ENCODE measurements around the gene MAPKBP1. TPM values are rescaled to one million over a fixed set of nuclear protein-coding genes. Genes with fewer than 3 reads are reported as not detected.
"Not testable (repeated sequence)": the region's sequence is repeated elsewhere in the genome, so short reads cannot be mapped to it uniquely, and the experiment has no call there.

MAPKBP1 gene, protein sequence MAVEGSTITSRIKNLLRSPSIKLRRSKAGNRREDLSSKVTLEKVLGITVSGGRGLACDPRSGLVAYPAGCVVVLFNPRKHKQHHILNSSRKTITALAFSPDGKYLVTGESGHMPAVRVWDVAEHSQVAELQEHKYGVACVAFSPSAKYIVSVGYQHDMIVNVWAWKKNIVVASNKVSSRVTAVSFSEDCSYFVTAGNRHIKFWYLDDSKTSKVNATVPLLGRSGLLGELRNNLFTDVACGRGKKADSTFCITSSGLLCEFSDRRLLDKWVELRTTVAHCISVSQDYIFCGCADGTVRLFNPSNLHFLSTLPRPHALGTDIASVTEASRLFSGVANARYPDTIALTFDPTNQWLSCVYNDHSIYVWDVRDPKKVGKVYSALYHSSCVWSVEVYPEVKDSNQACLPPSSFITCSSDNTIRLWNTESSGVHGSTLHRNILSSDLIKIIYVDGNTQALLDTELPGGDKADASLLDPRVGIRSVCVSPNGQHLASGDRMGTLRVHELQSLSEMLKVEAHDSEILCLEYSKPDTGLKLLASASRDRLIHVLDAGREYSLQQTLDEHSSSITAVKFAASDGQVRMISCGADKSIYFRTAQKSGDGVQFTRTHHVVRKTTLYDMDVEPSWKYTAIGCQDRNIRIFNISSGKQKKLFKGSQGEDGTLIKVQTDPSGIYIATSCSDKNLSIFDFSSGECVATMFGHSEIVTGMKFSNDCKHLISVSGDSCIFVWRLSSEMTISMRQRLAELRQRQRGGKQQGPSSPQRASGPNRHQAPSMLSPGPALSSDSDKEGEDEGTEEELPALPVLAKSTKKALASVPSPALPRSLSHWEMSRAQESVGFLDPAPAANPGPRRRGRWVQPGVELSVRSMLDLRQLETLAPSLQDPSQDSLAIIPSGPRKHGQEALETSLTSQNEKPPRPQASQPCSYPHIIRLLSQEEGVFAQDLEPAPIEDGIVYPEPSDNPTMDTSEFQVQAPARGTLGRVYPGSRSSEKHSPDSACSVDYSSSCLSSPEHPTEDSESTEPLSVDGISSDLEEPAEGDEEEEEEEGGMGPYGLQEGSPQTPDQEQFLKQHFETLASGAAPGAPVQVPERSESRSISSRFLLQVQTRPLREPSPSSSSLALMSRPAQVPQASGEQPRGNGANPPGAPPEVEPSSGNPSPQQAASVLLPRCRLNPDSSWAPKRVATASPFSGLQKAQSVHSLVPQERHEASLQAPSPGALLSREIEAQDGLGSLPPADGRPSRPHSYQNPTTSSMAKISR (N-terminal part only)
- total RNA-seq = 10 to 100 TPM; 12.0 to 20.5 (median 14.8) TPM
- polyA plus RNA-seq = 10 to 100 TPM in 1 of 2 donors, 1 to 10 TPM in 1; 6.3 to 17.0 TPM
- long read RNA-seq, donor 1, partial matches to known transcripts = 2 of 14 reads
- long read RNA-seq, donor 1, other reads (novel, unspliced or antisense) = 12 of 14 reads
- long read RNA-seq, donor 2, partial matches to known transcripts = 6 of 22 reads
- long read RNA-seq, donor 2, other reads (novel, unspliced or antisense) = 16 of 22 reads
- long read RNA-seq, donor 3, partial matches to known transcripts = 4 of 11 reads
- long read RNA-seq, donor 3, other reads (novel, unspliced or antisense) = 7 of 11 reads

- Histone ChIP-seq H3K4me1 (peaks cover 3 to 49% (median 31%) of the 10 kb centered on the region in 12 donors), H3K36me3 (peaks cover 0 to 14% (median 0%) of the 10 kb centered on the region in 9 donors), H3K27ac (peak within 1 kb of the TSS; percentile 39 to 92 (median 86)), H3K4me3 (peak within 1 kb of the TSS; percentile 70 to 87 (median 78)), H3K9me3 (no peaks in the 10 kb centered on the region), H3K27me3 (no peaks in the 10 kb centered on the region)
- 0% methylated on average over 45 to 62 of the region's 62 CpGs for WGBS, 4 donors
- intact Hi-C loops (cut with DNase I) = loop anchor here in 7 of 10 donors (1.0 to 10.0 kb wide), 10 partner anchors 32 to 281 kb away; partner anchors contain the start of genes EHD4 (in 3 of the 7), SPTBN5 (in 2 of the 7) and JMJD7 (in 1 of the 7)
- ATAC-seq (peak; percentile 97 to 98 (median 98)), DNase-seq (peak; percentile 97 to 98 (median 98))
- TF ChIP-seq POLR2A (IDR thresholded peaks at IDR 0.05) = peak in 1 of 2 donors; percentile 58
- TF ChIP-seq, protein P1, sequence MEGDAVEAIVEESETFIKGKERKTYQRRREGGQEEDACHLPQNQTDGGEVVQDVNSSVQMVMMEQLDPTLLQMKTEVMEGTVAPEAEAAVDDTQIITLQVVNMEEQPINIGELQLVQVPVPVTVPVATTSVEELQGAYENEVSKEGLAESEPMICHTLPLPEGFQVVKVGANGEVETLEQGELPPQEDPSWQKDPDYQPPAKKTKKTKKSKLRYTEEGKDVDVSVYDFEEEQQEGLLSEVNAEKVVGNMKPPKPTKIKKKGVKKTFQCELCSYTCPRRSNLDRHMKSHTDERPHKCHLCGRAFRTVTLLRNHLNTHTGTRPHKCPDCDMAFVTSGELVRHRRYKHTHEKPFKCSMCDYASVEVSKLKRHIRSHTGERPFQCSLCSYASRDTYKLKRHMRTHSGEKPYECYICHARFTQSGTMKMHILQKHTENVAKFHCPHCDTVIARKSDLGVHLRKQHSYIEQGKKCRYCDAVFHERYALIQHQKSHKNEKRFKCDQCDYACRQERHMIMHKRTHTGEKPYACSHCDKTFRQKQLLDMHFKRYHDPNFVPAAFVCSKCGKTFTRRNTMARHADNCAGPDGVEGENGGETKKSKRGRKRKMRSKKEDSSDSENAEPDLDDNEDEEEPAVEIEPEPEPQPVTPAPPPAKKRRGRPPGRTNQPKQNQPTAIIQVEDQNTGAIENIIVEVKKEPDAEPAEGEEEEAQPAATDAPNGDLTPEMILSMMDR (IDR thresholded peaks at IDR 0.05) = peak; percentile 25 to 94 (median 64)
Observed at GRCh38 chr15:41774062-41774881, at the start of gene MAPKBP1. Gene MAPKBP1, plus strand, starts transcription at chr15:41774484. Its CDS starts 792 bp downstream, at chr15:41775276.

DNA sequence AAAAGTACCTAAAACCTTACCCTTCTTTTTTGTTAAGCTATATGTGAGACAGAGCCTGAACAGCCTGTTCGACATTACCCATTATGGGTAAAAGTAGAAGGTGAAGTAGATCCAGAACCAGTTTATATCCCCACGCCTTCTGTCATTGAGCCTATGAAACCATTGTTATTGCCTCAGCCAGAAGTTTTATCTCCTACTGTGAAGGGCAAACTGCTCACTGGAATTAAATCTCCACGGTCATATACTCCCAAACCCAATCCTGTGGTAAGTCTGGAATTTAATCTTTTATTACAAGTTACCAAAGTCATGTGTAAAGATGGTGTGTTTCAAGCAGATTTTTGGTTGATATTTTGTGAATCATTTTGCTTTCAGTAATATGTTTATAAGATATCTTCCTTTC lies 47.1 kb upstream of the MAPKBP1 start:
- no peak for TF ChIP-seq POLR2A (IDR thresholded peaks at IDR 0.05)
- TF ChIP-seq, protein P1 (IDR thresholded peaks at IDR 0.05) = no peak
- H3K27ac ChIP-seq = peak overlapping the region in 3 of 12 donors; percentile 4 to 24 (median 11)
- 61 to 72% (median 67%) methylated on average over 3 of the region's 3 CpGs for WGBS, 4 donors
- no peaks in the 10 kb centered on the region for H3K9me3 ChIP-seq
- H3K4me3 ChIP-seq = no peak overlapping the region
- H3K36me3 ChIP-seq = peaks cover 0 to 42% (median 35%) of the 10 kb centered on the region in 9 donors
- peaks cover 0 to 2% (median 0%) of the 10 kb centered on the region in 12 donors for H3K4me1 ChIP-seq
- no peaks in the 10 kb centered on the region for H3K27me3 ChIP-seq
- intact Hi-C loops (cut with DNase I) = no loop called here
- DNase-seq = no peak
- ATAC-seq = peak in 3 of 4 donors; percentile 48 to 61 (median 59)

- 92 to 96% (median 95%) methylated on average over 11 of the region's 11 CpGs for WGBS, 4 donors
- H3K27ac ChIP-seq; intact Hi-C loops (cut with DNase I); H3K4me1 ChIP-seq; DNase-seq; ATAC-seq; H3K27me3 ChIP-seq; H3K9me3 ChIP-seq; H3K4me3 ChIP-seq: not testable (repeated sequence)
- peaks cover 0 to 49% (median 42%) of the 10 kb centered on the region in 9 donors for H3K36me3 ChIP-seq
Observed at GRCh38 chr15:41728061-41728460, 46.2 kb upstream of the MAPKBP1 start.

Data from heart left ventricle (tissue), 16 donors.